GM23338 (cell line): ENCODE results near the gene NOTCH3. TPM values are rescaled to one million over a fixed set of nuclear protein-coding genes. Genes with fewer than 3 reads are reported as not detected.
A peak's percentile ranks its signal among the peaks of the same experiment; 100 is the strongest.

Experiments used
- ATAC-seq: fragments of 200-7000 bp; cut with Tn5 transposase; 3 replicates; pipeline ENCODE4 v1.9.1; 2020
- DNase-seq: peaks from one replicate; pipeline ENCODE4 v3.0.0-alpha.2; 2015; ENCODE audit warnings: low spot score
- H2AFZ ChIP-seq: fragments of 200-600 bp; sonication (generic); 2 replicates; pipeline ENCODE4 v1.8.0; 2016; ENCODE audit warnings: antibody characterized with exemption, mild to moderate bottlenecking, moderate library complexity
- H3F3A ChIP-seq: fragments of 200-600 bp; sonication (generic); replicated peaks from 2 replicates; pipeline ENCODE4 v1.8.0; 2017; ENCODE audit warnings: antibody characterized with exemption, mixed run types, low read depth
- H3K27ac ChIP-seq: fragments of 200-600 bp; sonication (generic); 2 replicates; pipeline ENCODE4 v1.6.1; 2016; ENCODE audit warnings: low read depth
- H3K27me3 ChIP-seq: fragments of 200-600 bp; sonication (generic); 2 replicates; pipeline ENCODE4 v1.8.0; 2016; ENCODE audit warnings: mild to moderate bottlenecking, mixed run types, moderate library complexity; ENCODE audit not compliant: insufficient read depth
- H3K36me3 ChIP-seq: fragments of 200-600 bp; sonication (generic); 2 replicates; pipeline ENCODE4 v1.8.0; 2016; ENCODE audit warnings: mild to moderate bottlenecking; ENCODE audit not compliant: insufficient read depth
- H3K4me1 ChIP-seq: fragments of 200-600 bp; sonication (generic); 2 replicates; pipeline ENCODE4 v1.8.0; 2016; ENCODE audit warnings: mild to moderate bottlenecking, moderate library complexity; ENCODE audit not compliant: insufficient read depth
- H3K4me2 ChIP-seq: fragments of 200-600 bp; sonication (generic); 2 replicates; pipeline ENCODE4 v1.7.1; 2017; ENCODE audit warnings: mixed run types
- H3K4me3 ChIP-seq: fragments of 200-600 bp; sonication (generic); 2 replicates; pipeline ENCODE4 v1.6.1; 2016; ENCODE audit warnings: mixed run types
- H3K79me2 ChIP-seq: fragments of 200-600 bp; sonication (generic); replicated peaks from 2 replicates; pipeline ENCODE4 v1.8.0; 2017; ENCODE audit warnings: mild to moderate bottlenecking; ENCODE audit not compliant: insufficient read depth
- H3K9me2 ChIP-seq: fragments of 200-600 bp; sonication (generic); 2 replicates; pipeline ENCODE4 v1.8.0; 2017; ENCODE audit not compliant: insufficient read depth
- H4K20me1 ChIP-seq: fragments of 200-600 bp; sonication (generic); replicated peaks from 2 replicates; pipeline ENCODE4 v1.8.0; 2017; ENCODE audit warnings: mild to moderate bottlenecking; ENCODE audit not compliant: insufficient read depth
- H3K27ac Mint-ChIP-seq: 2 replicates; pipeline ENCODE4 v1.8.0; 2020; ENCODE audit warnings: inconsistent platforms, mild to moderate bottlenecking, moderate library complexity, mixed read lengths
- H3K27me3 Mint-ChIP-seq: 3 replicates; pipeline ENCODE4 v1.8.0; 2022; ENCODE audit warnings: low read depth, mild to moderate bottlenecking, moderate library complexity, mixed read lengths, inconsistent platforms; ENCODE audit not compliant: insufficient read depth, poor library complexity
- H3K36me3 Mint-ChIP-seq: 3 replicates; pipeline ENCODE4 v1.8.0; 2021; ENCODE audit warnings: low read depth, mild to moderate bottlenecking, inconsistent platforms, moderate library complexity, mixed read lengths
- H3K4me1 Mint-ChIP-seq: 3 replicates; pipeline ENCODE4 v1.8.0; 2020; ENCODE audit warnings: mild to moderate bottlenecking, inconsistent platforms, mixed read lengths
- H3K4me3 Mint-ChIP-seq: 3 replicates; pipeline ENCODE4 v1.8.0; 2021; ENCODE audit warnings: moderate library complexity, mild to moderate bottlenecking, inconsistent platforms, mixed read lengths
- H3K9me3 Mint-ChIP-seq: 3 replicates; pipeline ENCODE4 v1.8.0; 2020; ENCODE audit warnings: moderate library complexity, mild to moderate bottlenecking, inconsistent platforms, mixed read lengths
- EZH2 ChIP-seq: fragments of 200-600 bp; sonication (generic); IDR thresholded peaks from one replicate; pipeline ENCODE4 v1.8.0; 2017; ENCODE audit warnings: antibody characterized with exemption, mild to moderate bottlenecking, low read depth; ENCODE audit not compliant: unreplicated experiment
- EZH2phosphoT487 ChIP-seq: fragments of 200-600 bp; sonication (generic); IDR thresholded peaks from one replicate; pipeline ENCODE4 v1.8.1; 2018; ENCODE audit warnings: antibody characterized with exemption; ENCODE audit not compliant: unreplicated experiment
- JUNB ChIP-seq: IDR thresholded peaks from one replicate; pipeline ENCODE4 v1.6.1; 2016; ENCODE audit warnings: antibody characterized with exemption; ENCODE audit not compliant: unreplicated experiment
- polyA plus RNA-seq: library from polyadenylated mRNA; unstranded; fragments of >200 nt; fragmentation: Nextera tagmentation; extraction: Ambion mirVana; gene quantifications from 2 replicates; pipeline ENCODE4 v1.2.1, GENCODE V29; 2016
- total RNA-seq: library from RNA; depleted of rRNA; stranded (reverse); fragments of >200 nt; shearing (Covaris generic); gene quantifications from 2 replicates; pipeline ENCODE4 v1.2.3, GENCODE V29; 2014
- TF ChIP-seq, protein P1 (sequence below): fragments of 250-450 bp; sonication (Bioruptor Pico); IDR thresholded peaks from 2 replicates; pipeline ENCODE4 v1.5.0; 2020; ENCODE audit warnings: mild to moderate bottlenecking, moderate library complexity
- TF ChIP-seq, protein P2 (sequence below), 2 experiments: fragments of 200-600 bp in 1 of 2; sonication (generic) in 1 of 2; conservative IDR thresholded peaks; 2 replicates each; pipeline versions ENCODE4 v1.5.1 to v1.6.1; 2016 to 2017; ENCODE audit warnings: antibody characterized with exemption in 2 of 2, low read depth in 2 of 2, mild to moderate bottlenecking in 2 of 2, moderate library complexity in 1 of 2

Gene NOTCH3
- total and polyA plus RNA-seq, 2 experiments from 2014 or later = 24.3 to 172 TPM

DNA sequence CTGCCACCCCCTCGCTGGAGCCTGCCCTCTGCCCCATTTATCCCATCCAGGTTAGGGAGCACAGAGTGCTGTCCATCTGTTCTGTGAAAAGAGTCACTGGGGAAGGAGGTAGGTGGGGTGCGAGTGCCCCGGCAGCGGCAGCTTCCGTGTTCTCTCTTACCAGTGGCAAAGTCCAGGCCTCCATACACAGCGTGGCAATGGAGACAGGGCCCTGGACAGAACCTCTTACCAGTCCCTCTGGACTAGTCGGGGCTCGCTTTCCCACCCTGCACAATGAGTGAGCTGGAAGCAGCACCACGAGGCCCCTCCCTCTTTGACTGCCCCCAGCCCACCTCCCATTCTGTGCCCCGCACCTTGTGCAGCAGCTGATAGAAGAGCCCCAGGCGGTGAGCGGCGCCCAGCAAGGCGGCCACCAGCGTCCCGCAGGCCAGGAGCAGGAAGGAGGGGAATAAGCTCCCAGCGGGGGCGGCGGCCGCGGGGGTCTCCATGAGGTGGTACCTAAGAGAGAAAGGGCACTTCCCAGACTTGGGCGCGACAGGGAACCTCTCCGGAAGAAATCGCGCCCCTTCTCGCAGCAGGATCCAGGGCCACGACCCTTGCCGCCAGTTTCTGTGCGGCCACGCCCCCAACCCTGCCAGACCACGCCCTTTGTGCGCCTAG, 76.1 kb downstream of the NOTCH3 start (continued):
- TF ChIP-seq, protein P1, sequence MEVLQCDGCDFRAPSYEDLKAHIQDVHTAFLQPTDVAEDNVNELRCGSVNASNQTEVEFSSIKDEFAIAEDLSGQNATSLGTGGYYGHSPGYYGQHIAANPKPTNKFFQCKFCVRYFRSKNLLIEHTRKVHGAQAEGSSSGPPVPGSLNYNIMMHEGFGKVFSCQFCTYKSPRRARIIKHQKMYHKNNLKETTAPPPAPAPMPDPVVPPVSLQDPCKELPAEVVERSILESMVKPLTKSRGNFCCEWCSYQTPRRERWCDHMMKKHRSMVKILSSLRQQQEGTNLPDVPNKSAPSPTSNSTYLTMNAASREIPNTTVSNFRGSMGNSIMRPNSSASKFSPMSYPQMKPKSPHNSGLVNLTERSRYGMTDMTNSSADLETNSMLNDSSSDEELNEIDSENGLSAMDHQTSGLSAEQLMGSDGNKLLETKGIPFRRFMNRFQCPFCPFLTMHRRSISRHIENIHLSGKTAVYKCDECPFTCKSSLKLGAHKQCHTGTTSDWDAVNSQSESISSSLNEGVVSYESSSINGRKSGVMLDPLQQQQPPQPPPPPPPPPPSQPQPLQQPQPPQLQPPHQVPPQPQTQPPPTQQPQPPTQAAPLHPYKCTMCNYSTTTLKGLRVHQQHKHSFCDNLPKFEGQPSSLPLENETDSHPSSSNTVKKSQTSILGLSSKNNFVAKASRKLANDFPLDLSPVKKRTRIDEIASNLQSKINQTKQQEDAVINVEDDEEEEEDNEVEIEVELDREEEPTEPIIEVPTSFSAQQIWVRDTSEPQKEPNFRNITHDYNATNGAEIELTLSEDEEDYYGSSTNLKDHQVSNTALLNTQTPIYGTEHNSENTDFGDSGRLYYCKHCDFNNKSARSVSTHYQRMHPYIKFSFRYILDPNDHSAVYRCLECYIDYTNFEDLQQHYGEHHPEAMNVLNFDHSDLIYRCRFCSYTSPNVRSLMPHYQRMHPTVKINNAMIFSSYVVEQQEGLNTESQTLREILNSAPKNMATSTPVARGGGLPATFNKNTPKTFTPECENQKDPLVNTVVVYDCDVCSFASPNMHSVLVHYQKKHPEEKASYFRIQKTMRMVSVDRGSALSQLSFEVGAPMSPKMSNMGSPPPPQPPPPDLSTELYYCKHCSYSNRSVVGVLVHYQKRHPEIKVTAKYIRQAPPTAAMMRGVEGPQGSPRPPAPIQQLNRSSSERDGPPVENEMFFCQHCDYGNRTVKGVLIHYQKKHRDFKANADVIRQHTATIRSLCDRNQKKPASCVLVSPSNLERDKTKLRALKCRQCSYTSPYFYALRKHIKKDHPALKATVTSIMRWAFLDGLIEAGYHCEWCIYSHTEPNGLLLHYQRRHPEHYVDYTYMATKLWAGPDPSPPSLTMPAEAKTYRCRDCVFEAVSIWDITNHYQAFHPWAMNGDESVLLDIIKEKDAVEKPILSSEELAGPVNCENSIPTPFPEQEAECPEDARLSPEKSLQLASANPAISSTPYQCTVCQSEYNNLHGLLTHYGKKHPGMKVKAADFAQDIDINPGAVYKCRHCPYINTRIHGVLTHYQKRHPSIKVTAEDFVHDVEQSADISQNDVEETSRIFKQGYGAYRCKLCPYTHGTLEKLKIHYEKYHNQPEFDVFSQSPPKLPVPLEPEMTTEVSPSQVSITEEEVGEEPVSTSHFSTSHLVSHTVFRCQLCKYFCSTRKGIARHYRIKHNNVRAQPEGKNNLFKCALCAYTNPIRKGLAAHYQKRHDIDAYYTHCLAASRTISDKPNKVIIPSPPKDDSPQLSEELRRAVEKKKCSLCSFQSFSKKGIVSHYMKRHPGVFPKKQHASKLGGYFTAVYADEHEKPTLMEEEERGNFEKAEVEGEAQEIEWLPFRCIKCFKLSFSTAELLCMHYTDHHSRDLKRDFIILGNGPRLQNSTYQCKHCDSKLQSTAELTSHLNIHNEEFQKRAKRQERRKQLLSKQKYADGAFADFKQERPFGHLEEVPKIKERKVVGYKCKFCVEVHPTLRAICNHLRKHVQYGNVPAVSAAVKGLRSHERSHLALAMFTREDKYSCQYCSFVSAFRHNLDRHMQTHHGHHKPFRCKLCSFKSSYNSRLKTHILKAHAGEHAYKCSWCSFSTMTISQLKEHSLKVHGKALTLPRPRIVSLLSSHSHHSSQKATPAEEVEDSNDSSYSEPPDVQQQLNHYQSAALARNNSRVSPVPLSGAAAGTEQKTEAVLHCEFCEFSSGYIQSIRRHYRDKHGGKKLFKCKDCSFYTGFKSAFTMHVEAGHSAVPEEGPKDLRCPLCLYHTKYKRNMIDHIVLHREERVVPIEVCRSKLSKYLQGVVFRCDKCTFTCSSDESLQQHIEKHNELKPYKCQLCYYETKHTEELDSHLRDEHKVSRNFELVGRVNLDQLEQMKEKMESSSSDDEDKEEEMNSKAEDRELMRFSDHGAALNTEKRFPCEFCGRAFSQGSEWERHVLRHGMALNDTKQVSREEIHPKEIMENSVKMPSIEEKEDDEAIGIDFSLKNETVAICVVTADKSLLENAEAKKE (CRISPR knock-in tag) = no peak
- TF ChIP-seq EZH2 (no peak), EZH2phosphoT487 (no peak)
- TF ChIP-seq, protein P2, sequence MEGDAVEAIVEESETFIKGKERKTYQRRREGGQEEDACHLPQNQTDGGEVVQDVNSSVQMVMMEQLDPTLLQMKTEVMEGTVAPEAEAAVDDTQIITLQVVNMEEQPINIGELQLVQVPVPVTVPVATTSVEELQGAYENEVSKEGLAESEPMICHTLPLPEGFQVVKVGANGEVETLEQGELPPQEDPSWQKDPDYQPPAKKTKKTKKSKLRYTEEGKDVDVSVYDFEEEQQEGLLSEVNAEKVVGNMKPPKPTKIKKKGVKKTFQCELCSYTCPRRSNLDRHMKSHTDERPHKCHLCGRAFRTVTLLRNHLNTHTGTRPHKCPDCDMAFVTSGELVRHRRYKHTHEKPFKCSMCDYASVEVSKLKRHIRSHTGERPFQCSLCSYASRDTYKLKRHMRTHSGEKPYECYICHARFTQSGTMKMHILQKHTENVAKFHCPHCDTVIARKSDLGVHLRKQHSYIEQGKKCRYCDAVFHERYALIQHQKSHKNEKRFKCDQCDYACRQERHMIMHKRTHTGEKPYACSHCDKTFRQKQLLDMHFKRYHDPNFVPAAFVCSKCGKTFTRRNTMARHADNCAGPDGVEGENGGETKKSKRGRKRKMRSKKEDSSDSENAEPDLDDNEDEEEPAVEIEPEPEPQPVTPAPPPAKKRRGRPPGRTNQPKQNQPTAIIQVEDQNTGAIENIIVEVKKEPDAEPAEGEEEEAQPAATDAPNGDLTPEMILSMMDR (conservative IDR thresholded peaks at IDR 0.05; ENCODE audit: low read depth in 2 of 2) = no peak

DNA sequence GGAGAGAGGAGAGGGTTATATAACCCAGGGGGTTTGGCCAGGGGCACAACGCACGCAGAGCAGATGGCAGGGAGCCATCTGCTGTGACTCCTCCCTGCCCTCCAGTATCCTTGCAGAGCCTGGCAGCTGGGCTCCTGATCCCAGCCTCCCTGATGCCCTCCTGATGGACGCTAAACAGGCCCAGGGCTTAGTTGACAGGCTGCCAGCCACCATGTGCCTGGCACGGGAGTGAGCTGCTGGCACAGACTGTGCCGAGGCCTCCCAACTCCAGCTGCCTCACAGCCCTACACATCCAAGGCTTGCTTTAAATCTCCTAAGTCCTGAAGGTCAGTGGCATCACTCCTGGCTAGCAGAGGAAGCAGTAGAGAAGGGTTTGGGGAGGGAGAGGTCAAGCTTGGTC, 76.9 kb downstream of the NOTCH3 start:
- Histone ChIP-seq H3K27me3 (no peaks in the 10 kb centered on the region), H2AFZ (no peak overlapping the region), H3K4me3 (peak overlapping the region; percentile 85), H3K79me2 (peaks cover 10% of the 10 kb centered on the region), H4K20me1 (no peaks in the 10 kb centered on the region), H3K36me3 (peaks cover 8% of the 10 kb centered on the region; the same call in 1 of the 2 replicates), H3K4me1 (0 out of 2 replicates have a peak, but pooled peaks cover 3% of the 10 kb centered on the region), H3K9me2 (no peaks in the 10 kb centered on the region), H3K4me2 (no peak overlapping the region), H3K27ac (no peak overlapping the region), H3F3A (0 out of 2 replicates have a peak, but pooled peaks cover 6% of the 10 kb centered on the region)
- no peak for DNase-seq
- H3K27me3 Mint-ChIP-seq = peaks cover 29% of the 10 kb centered on the region
- peak overlapping the region; percentile 93 for H3K4me3 Mint-ChIP-seq
- TF ChIP-seq, protein P1 (CRISPR knock-in tag) = no peak
- TF ChIP-seq EZH2 = no peak
- no peak for TF ChIP-seq JUNB
- H3K4me1 Mint-ChIP-seq = peaks cover 6% of the 10 kb centered on the region; the same call in 1 of the 3 replicates
- H3K36me3 Mint-ChIP-seq = peaks cover 36% of the 10 kb centered on the region
- no peaks in the 10 kb centered on the region; the same call in 2 of the 3 replicates for H3K9me3 Mint-ChIP-seq
- H3K27ac Mint-ChIP-seq = no peak overlapping the region
- no peak for ATAC-seq
